Measurements from ENCODE around the gene PHYKPL. TPM values are rescaled to one million over a fixed set of nuclear protein-coding genes. Genes with fewer than 3 reads are reported as not detected.

Gene PHYKPL
- total and polyA plus RNA-seq, 2 donors (not counting 3 experiments of a cell fraction or from before 2014, with no cell fraction given): 71.7 to 81.7 TPM

DNA sequence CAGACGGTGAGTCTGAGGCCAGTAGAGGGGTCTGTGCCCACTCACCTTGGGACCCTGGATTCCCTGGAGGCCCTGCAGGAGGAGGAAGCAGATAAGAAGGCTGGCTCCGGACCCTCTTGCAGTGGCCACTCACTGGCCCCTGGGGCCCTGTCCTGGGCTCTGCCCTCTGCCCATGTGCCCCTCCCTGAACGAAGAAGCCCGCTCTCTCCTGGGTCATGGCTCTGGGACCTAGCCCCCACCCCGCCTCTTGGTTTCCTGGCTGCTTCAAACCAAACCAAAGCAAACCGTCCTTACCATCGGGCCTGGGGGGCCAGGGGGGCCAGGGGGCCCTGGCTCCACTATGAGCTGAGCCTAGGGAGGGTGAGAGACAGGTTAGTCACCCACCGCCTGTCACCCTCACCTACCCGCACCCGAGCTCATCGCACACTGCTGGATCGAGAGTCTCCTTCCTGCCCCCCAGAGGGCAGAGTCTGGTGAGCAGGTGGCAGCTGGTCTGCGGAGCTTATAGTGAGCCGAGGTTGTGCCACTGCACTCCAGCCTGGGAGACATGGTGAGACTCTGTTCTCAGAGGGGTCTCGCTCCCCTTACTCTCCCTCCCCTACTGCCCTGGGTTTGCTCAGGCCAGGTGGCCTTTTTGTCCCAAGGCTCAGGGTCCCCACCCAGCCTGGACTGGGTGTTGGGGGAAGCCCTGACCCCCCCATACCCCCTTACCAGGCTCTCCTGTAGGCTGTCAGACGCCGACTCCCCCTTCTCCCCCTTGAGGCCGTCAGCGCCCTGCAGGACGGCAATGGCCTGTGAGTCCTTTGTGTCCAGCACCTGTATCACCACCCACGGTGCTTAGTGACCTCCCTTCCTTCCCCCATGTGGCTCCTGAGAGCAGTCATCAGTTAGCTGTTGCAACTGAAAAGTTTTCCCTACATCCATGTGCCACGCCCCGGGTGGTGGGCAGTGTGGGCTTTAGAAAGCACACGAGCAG, 15.2 kb upstream of the PHYKPL start:
- CTCF ChIA-PET: interaction anchor here (0.6 to 1.0 kb wide), 2 partner anchors 12 to 13 kb away, joined by 3 to 5 read pairs; no protein-coding TSS in a partner anchor
- no peak overlapping the region for H3K27ac ChIP-seq (ENCODE audit: insufficient read depth, low read depth, low read length)
- H3K79me2 ChIP-seq (ENCODE audit: control insufficient read depth, insufficient read depth, low read length): no peaks in the 10 kb centered on the region
- no peaks in the 10 kb centered on the region for H3K9me3 ChIP-seq (replicated peaks; ENCODE audit: control insufficient read depth, insufficient read depth, low read length)
- no peak overlapping the region for H2AFZ ChIP-seq (ENCODE audit: low read depth, low read length)
- H3K9ac ChIP-seq (replicated peaks; ENCODE audit: extremely low read depth, insufficient read depth, low read length): no peak overlapping the region
- H3K36me3 ChIP-seq (ENCODE audit: control insufficient read depth in 2 of 2, extremely low read depth in 1 of 2, insufficient read depth in 2 of 2, low read length in 2 of 2): no peaks in the 10 kb centered on the region
- FAIRE-seq (no peak), DNase-seq (ENCODE audit: low read depth, low spot score) (no peak)
- no peaks in the 10 kb centered on the region for H3K27me3 ChIP-seq (ENCODE audit: control insufficient read depth in 2 of 2, insufficient read depth in 2 of 2, low read length in 2 of 2)
- no peaks in the 10 kb centered on the region for H4K20me1 ChIP-seq (replicated peaks; ENCODE audit: control insufficient read depth, extremely low read depth, insufficient read depth, low read length)
- H3K4me1 ChIP-seq (ENCODE audit: control insufficient read depth, extremely low read depth, insufficient read depth, low read length): no peaks in the 10 kb centered on the region
- H3K4me3 ChIP-seq (replicated peaks in 1 of 3; ENCODE audit: insufficient read depth in 1 of 3, low read depth in 1 of 3, low read length in 3 of 3): no peak overlapping the region
- no peaks in the 10 kb centered on the region for H3K9me1 ChIP-seq (replicated peaks; ENCODE audit: control insufficient read depth, extremely low read depth, insufficient read depth, low read length)
- BruUV-seq (replicated peaks): no TSS peak
- POLR2A ChIA-PET: interaction anchor here (0.6 kb wide), 1 partner anchor 1508 kb away, joined by 3 read pairs; no protein-coding TSS in a partner anchor
- dilution Hi-C loops (cut with MboI; ENCODE audit: extremely low pct_ligation_motif_present, low sequenced_read_pairs): no loop called here
- intact Hi-C loops (cut with micrococcal nuclease): no loop called here
- TF ChIP-seq MYC (IDR thresholded peaks at IDR 0.05; ENCODE audit: low read depth, low read length) (no peak), POLR2A (IDR thresholded peaks at IDR 0.05; ENCODE audit: low read depth, low read length) (no peak), JUN (IDR thresholded peaks at IDR 0.05; ENCODE audit: borderline replicate concordance, insufficient read depth, insufficient read length, low read depth) (no peak), POLR2AphosphoS5 (IDR thresholded peaks at IDR 0.05; ENCODE audit: insufficient read depth, low read depth, low read length) (no peak), FOS (IDR thresholded peaks at IDR 0.05; ENCODE audit: borderline replicate concordance, insufficient read depth, low read length) (no peak), CTCF (IDR thresholded peaks at IDR 0.05; ENCODE audit: extremely low read depth in 1 of 2, insufficient read depth in 1 of 2, low read depth in 1 of 2, low read length in 2 of 2) (no peak), GATA2 (IDR thresholded peaks at IDR 0.05; ENCODE audit: insufficient read depth, insufficient read length, low read depth, low read length) (no peak), MAX (IDR thresholded peaks at IDR 0.05; ENCODE audit: insufficient read depth, insufficient read length) (no peak), EZH2 (IDR thresholded peaks at IDR 0.05; ENCODE audit: borderline replicate concordance, low read depth, low read length, severe bottlenecking) (no peak)
- H3K4me2 ChIP-seq (ENCODE audit: insufficient read depth, low read length): no peak overlapping the region
